HG03439 (cell line): ENCODE data around the gene PDZK1IP1.
"Not testable (repeated sequence)": the region's sequence is repeated elsewhere in the genome, so short reads cannot be mapped to it uniquely, and the experiment has no call there.

Experiments used
- ATAC-seq: cut with Tn5 transposase; IDR thresholded peaks from one replicate; pipeline ENCODE4 v1.9.1; 2021; ENCODE audit warnings: mild to moderate bottlenecking, moderate library complexity; ENCODE audit not compliant: unreplicated experiment

PDZK1IP1 gene

DNA sequence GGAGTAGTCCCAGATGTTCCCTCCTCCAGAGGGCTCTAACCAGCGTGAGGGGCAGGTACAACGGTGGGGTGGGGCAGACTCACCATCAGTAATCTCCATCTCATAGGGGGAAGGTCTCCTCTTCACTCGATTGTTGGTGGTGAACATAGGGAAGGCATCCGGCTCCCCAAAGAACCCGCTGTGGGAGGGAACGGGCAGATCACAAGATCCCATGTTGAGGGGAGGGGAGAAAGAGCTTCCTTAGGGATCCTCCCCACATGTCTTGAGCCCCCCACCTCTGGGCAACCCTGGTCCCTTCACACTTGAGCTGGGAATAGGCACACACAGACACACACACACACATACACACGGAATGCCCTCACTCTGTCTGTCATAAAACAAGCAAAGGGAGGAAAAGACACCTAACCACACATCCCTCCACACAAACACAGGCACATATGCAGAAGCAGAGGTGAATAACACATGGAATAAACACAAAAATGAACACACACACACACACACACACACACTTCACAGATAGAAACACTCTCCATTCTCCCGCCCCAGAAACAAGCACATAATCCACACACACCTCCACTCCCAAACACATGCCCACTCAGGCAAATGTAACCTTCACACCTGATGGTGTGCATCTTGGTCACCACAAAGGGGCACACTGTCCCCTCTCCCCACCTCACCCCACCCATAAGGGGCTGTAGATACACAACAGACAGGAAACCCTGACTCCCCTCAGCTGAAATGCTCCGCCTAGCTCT, 34.3 kb upstream of the PDZK1IP1 start:
- ATAC-seq: no peak

DNA sequence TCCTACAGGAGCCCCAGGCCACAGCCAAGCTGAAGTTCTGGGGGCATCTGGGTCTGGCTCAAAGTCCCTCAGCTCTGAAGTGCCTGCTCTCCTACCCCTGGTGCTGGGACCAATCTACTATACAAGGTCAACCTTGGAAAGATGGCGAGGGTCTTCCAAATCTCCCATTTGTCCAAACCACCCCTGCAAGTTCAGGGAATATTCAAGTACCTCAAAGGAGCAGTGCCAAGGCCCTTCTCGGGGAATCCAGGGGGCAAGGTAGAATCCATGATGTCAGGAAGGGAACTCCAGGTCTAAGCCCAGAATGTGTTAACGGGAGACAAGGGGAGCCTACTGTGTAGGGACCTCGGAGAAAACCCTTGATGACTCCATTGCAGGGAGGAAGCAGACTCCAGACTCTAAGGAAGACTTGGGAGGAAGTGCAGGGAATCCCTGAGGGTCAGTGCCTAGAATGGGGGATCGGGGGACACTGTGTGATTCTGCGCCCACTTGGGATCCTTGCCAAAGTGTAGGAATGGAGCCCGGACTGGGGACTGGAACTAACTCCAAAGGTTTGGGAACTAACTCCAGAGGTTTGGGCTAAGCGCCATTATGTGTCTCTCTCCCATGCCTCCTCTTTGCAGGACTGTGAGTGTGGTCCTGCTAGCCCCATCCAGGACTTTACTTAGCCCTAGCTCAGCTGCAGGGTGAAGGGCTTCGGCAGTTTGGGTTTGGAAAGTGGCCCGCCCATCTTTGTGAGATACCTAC, 33.5 kb upstream of the PDZK1IP1 start:
- ATAC-seq: no peak

DNA sequence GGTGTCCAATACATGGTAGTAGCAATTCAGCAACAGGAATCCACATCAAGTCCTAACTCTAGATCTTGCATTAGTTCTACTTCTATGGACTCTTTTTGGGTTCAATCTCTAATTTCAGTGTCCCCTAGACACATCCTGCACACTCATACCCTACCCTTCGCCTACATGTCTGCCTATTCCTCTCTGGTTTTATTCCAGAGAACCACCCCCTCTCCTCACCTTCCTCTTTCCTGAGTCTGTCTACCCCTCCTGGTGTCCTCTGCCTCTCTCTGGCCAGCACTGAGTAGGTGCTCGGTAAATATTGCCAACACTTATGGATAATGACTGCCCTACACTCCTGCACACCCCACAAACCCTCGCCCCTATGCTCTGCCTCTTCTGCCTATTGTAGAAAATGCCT, 32.6 kb upstream of the PDZK1IP1 start:
- no peak for ATAC-seq

DNA sequence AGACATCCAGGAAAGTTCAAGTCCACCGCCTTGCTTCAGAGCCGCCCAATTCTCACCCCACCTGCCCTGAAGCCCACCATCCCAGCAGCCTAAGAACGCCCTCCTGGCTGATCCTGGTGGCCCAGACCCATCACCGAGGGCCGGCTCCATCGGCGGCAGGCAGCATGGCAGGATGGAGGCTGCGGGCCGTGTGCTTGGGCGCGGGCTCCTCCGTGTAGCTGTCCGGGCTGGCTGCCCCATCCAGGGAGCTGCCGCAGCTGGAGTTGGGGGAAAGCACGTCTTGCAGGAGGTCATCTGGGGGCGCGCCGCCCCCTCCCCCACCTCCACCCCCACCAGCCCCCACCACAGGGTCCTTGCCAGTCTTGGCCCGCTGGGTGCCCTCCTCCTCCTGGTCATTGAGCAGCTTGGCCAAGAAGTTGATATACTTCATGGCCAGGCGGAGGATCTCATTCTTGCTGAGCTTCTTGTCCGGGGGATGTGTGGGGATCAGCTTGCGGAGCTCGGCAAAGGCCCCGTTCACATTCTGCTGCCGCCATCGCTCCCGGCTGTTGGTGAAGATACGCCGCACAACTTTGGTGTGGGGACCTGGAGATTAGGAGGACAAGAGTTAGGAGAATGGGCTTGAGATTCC, 29.9 kb upstream of the PDZK1IP1 start:
- no peak for ATAC-seq

DNA sequence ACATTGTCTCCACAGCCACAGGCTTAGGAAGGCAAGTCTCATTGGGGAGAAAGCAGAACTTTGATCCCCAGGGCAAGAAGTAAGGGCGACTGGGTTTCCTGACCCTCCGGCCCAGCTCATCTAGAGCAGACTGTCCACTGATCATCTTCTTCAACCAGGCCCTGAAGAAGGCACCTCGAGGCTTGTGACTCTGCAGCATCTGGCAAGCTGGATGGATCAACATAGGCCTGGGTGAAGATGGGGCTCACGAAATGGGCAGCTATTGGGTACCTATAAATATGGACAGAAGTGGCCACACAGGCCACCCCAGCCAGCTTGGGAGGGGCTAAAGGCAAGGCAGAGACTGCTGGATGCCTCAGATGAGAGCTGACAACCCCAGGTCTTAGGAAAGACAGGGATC, 29.2 kb upstream of the PDZK1IP1 start:
- ATAC-seq: no peak

DNA sequence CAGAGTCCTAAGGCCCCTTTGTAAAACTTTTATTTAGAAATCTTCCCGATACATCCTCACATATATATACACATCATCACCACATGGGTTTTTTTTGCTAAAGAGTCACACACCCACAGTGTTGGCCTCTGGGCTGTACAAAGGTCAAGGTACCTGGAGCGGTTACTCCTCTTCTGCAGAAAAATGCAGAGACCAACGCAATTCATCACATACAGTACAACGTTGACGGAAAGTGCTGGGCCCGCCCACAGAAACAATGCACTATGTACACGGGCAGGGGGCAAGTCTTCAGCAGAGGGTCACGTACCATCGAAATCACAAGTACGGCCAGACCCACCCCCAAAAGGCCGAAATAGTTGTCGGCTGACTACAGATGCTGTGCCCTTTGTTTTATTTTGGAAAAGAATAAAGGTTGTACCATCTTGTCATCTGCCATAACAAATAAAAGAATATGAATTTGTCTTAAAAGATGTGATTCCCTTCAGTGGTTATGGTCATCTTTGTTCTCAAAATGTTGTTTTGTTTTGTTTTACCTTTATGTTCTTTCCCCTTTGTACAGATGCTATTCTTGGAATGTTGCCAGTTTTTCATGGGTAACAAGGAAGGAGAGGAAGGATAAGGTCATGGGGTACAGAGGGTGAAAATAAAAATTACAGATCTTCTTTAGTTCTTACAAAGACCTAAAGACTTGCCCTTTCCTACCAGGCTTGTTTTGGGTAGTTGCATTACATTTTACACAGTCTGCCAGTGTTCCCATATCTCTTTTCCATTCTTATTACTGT, 26.6 kb upstream of the PDZK1IP1 start:
- ATAC-seq: no peak

DNA sequence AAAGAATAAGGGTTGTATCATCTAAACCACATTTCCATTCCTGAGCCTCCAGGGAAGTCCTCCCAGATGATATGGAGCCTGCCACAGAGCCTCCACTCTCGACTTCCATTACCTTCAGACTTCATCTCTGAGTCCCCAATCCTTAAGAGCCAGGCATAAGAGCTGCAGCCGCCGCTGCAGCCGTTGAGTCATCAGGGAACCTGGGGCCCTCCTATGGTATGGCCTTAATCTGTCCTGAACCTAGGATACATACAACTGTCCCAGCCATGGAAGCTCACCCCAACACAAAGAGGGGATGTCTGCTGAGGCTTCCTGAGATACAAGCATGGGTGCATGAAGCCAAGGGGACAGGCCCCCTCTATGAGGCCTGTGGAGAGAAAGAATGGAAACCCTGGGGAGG, 25.9 kb upstream of the PDZK1IP1 start:
- no peak for ATAC-seq

DNA sequence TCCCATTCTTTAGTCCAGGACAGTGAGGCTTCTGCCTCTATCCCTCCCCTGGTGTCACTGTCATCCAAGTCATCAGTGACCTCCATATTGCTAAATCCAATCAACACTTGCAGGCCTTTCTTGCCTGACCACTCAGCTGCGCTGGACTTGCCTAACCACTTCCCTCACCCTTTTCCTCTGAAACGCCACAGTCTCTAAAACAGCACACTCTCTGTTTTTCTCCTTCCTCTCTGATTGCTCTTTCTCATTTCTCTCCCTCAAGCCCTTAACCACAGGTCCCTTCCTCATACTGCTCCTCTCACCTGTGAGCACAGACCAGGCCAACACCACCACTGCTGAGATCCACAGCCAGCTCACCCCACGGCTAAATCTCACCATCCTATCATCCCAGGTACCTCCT, 24.7 kb upstream of the PDZK1IP1 start:
- no peak for ATAC-seq

DNA sequence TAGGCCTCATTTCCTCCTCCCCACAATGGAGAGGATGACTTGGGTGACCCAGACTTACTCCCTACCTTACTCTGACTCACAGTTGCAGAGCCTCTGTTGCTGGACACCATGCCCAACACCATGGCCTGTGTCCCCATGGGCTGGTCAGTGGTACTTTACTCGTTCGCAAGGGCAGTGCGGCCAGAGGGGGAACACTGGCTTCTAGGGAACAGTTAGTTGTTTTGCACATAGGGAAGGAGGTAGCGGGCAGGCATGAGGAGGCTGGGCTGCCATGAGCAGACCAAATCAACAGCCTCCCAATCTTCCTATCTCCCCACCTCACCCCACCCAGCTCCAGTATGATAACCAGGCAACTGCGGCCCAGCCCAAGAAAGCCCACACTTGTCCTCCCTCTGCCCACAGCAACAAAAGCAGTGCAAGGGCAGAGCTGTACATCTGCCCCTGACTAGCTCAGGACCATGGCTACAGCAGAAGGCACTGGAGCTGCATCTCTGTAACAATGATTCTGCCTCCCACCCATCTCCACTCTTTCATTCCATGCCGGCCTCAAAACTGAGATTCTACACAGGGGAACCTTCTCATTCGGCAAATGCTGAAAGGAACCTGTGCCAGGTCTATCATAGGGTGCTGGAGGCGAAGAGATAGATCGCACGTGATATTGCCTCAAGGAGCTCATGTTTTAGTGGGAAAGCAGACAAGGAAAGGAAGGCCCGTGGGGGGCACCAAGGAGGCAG, 23.6 kb upstream of the PDZK1IP1 start:
- no peak for ATAC-seq

DNA sequence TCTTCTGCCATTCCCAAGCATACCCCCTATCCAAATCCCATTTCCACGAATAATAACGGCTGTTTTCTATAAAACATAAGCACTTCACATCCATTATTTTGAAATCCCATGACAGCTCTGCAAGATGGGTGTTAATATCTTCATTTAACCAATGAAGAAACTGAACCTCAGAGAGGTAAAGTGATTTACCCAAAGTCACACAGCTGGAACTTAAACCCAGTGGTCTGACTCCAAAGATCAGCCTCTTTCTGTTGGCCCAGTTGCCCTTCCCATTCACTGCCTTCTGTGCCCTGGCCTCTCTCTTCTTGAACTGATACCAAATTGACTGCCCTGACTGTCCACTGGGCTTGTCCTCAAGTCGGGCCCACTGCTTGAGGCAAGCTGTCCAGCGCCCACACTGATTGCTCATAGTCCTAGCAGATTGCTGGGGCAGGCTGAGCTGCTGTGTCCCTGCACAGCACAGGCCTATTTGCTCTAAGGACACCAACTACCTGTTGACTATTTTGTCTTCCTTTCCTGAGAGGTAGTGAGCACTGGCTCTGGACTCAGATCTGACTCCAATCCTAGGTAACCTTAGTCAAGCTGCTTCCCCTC, 22.9 kb upstream of the PDZK1IP1 start:
- no peak for ATAC-seq

DNA sequence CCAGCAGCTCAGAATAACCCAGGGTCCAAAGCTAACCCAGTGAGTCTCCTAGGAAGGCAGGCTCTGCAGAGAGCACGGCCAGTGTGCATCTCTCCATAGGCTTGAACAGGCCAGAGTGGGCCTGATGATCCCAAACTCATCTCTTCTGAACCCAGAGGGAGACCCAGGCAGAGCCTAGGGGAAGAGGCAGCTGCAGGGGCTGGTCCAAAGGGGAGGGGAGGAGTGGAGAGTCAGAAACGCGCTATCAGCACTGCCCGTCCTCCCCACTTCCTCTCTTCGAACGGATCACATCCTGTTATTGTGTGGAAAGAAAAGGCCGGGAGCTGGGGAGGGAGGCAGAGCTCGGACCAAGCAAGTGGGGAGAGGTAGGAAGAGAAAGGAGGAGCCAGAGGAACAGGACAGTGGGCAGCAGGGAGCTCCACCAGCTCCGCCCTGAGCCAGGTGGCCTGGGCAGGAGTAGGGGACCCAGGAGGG, 22.0 kb upstream of the PDZK1IP1 start:
- no peak for ATAC-seq

DNA sequence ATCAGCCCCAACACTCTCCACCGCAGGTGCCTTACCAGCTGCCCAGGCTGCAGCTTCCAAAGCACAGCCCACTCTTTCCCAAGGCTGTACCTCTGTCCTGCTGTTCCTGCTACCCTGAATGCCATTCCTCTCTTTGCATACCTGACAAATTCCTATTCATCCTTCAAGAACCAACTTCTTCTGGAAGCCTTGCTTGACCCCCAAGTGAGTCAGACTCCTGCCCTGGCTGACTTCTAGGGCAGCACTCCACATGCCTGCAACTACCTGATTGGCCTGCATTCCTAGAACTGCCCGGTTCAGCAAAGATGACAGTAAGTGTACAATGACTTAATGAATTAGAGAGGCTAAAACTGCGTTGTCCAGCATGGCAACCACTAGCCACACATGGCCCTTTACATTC, 20.8 kb upstream of the PDZK1IP1 start:
- ATAC-seq: no peak

DNA sequence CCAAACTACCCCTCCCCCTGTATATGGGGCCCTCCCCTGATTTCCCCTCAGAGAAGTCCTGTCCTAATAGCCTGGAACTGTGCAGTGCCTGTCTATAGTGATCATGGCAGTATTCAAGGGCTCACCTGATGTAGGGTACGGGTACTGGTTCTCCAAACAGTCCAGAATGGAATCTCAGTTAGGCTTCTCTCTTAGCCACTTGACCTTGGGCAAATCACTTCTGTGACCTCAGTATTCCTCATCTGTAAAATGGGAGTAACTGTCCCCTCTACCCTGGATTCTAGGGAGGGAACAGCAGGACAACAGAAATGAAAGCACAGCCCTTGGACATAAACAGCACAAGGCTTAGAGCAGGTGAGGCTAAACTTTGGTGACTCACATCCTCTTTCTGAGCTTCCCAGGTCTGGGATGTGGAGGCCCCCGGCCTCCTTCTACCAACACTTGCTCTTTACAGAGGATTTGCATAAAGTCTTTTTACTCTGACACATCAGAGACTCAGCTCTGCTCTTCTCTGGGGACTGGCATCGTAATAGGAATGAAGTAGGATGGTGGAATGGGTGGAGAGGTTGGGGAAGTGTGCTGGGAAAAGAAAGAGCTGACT, 20.0 kb upstream of the PDZK1IP1 start:
- no peak for ATAC-seq

DNA sequence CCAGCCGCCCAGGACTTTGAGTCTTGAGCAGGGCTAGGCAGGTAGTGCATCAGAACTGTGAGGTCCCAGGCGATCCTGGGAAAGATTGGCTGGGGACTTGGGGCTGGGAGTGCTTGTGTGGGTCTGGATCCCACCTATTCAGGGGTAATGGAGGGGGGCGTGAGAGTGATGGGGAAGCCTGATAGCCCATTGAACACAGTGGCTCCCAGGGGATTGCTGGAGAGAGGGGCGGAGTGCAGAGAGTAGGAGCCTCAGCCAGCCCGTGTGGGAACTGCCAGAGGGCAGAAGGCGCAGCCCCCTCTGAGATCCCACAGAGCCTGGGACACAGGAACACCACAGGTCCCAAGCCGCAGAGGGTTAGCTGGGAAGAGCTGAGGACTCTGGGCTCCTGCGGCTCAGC, 19.3 kb upstream of the PDZK1IP1 start:
- ATAC-seq: no peak

DNA sequence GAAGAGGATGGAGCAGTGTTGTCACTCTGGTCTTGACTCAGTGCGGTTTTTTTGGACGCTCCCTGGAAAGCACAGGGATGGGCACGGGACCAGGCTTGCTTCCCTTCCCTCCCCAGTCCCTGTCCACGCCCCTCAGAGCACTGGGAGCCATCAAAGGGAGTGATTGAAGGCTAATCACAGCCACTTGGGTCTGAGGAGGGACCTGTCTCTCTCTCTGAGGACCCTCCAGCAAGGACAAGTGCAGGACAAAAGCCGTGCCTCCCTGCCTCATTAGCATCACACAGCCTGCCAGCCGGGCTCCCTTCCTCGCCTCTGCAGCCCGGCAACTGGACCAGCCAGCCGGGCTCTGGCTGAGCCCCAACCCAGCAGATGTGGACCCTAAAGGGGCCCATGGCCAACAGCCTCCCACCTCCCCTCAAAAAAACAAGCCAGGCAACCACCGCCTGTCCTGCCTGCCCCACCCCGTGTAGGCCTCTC, 18.6 kb upstream of the PDZK1IP1 start:
- ATAC-seq: no peak

DNA sequence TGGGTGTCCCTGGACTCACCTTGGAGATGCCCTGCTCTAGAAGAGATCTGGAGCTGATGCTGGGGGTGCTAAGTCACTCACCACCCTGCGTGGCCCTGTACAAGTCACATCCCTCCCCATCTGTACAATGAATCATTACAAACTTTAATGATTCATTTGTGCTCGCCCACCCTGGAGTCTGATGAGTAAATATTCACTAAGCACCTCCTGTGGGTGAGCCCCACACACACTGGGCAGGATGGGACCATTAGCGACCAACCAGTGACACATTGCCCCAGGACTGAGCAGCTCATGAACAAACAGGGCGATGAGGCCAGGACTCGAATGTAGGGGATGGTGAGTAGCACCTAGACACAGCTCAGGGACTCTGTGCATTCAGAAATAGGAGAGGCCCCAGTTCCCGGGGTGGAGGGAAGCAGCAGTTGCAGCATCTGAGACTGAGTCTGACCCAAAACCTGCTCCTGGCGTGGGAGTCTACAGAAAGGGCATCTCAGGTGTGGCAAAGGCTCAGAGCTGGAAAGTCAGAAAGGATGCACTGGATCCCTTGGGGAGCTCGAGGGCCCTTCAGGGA, 18.1 kb upstream of the PDZK1IP1 start:
- no peak for ATAC-seq

DNA sequence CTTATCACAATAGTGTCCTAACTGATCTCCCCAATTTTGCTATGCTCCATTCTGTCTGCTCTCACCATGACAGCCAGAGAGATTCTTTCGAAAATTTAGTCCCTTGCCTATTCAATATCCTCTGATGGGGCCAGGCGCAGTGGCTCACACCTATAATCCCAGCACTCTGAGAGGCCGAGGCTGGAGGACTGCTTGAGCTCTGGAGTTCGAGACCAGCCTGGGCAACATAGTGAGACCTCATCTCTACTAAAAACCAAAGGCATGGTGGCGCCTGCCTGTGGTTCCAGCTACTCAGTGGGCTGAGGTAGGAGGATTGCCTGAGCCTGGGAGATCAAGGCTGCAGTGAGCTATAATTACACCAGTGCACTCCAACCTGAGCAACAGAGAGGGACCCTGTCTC, 16.1 kb upstream of the PDZK1IP1 start:
- no peak for ATAC-seq

DNA sequence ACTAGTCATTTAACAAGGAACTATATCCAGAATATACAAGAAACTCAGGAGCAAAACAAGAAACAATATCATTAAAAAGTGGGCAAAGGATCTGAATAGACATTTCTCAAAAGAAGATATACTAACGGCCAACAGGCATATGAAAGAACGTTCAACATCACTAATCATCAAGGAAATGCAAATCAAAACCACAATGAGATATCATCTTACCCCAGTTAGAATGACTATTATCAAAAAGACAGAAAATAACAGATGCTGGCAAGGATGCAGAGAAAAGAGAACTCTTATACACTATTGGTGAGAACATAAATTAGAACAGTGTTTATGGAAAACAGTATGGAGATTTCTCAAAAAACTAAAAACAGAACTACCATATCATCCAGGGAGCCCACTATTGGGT, 13.7 kb upstream of the PDZK1IP1 start:
- not testable (repeated sequence) for ATAC-seq

DNA sequence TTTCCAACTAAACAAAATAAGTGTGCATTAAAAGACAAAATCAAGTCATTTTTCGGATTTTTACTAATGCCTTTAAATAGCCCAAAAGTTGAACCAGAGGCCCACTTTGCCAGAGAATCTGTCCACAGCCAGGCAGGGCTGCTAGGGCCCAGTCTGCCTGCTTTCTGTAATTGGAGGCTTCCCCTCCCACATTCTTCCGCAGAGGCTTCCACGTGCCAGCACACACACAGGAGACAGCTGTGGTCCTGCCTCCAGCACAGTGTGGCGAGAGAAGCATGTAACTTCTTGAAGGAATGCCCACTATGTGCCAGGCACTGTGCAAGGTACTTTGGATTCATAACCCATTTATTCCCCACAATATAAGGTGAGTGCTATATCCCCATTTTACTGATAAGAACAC, 11.3 kb upstream of the PDZK1IP1 start:
- no peak for ATAC-seq
